ENCODE measurements around the gene MRC1.
A peak's percentile ranks its signal among the peaks of the same experiment; 100 is the strongest.

Gene MRC1

DNA sequence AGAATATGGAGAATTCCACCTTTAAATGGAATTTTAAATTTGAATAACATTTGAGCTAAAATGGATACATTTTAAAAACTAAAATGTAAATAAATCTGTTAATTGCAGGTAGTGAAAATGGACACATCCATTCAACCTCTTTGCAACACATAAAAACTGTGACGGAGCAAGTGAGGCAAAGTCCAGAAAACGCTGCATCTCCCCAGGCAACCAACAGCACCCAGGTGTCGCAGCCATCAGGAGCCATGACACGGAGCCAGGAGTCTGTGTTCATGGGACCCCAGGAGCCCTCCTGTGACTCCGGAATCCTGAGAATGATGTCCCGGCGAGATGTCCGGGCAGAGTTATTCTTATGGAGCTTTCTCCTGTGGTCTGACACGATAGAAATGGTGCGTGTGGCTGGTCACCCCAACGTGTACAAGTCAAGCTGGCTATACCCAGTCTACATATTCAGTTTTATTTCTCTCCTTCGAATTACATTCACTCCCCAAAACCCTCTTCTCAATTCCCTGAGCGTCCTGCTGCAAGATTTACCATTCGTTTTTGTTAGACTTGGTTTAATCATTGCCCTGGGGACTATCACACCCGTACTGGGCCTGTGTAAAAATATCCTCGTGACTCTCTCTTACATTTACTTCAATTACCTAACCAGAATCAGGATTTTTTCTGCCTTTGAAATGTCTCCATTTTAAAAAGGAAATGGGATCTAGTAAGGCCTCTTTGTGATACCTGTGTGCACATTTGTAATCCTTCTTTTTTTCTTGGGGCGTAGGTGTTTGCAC lies 13.1 kb upstream of the MRC1 start:
- no peak for DNase-seq
- ATAC-seq, result no peak

DNA sequence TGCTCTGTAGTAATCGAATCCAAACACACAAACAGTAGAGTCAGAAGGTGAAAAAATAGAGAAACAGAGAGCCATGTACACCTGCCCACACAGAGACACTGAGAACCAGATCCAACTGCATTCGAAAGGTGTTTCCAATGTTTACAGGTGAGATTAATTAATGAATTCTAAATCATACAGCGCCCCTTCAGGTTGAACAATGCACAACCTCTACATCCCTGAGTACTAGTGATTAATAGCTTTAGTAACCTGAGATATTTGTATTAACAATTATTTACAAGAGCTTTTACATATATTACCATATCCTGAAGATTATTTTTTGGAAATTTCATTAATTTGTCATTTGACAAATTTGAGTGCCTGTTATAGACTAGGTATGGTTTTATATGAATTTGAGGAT lies 7.6 kb upstream of the MRC1 start:
- ATAC-seq (no peak), DNase-seq (no peak)

DNA sequence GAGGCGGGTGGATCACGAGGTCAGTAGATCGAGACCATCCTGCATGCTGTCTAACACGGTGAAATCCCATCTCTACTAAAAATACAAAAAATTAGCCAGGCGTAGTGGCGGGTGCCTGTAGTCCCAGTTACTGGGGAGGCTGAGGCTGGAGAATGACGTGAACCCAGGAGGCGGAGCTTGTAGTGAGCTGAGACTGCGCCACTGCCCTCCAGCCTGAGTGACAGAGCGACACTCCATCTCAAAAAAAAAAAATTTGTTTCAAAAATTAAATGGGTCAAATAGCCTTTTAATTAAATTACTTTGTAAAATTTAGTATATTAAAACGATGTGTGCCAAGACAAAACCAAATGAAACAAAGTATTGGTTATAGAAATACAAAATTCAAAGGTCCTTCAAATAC lies 6.8 kb upstream of the MRC1 start:
- ATAC-seq (no peak), DNase-seq (no peak)

DNA sequence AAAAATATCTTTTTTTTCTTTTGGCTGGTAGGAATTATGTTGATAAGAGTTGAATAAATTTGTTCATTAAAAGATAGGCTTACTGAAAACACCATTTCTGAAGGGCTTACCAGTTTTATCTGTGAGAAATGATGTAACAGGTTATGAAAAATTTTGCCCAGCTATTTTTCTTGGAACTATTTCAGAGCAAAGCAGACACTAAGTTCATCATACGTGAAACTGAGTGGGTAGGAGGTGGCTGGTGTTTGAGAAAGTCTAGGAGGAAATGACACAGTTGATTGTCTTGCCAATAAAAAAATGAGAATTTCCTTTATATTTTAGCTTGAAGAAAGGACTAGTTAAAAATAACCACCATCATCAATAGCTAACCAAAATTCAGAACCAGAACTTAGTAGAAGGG lies 6.2 kb upstream of the MRC1 start:
- no peak for DNase-seq

DNA sequence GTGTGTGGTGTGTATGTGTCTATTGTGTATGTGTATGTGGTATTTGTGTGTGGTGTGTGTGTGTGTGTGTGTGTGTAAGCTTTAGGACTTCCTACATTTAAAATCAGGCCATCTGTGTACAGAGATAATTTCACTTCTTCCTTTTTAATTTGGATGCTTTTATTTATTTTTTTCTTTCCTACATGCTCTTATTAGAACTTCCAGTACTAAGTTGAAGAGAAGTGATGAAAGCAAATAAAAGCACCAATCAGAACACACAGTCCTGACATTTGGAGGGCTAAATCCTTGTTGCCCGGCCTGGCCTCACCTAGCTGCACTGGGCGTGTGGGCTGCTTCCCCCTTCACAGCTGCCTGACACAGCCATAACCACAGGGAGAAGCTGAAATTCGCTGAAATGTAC lies 3.8 kb upstream of the MRC1 start:
- ATAC-seq, result no peak
- no peak for DNase-seq

More for the DNA sequence above, 6.2 kb upstream of the MRC1 start:
- peak; percentile 32 for ATAC-seq

DNA sequence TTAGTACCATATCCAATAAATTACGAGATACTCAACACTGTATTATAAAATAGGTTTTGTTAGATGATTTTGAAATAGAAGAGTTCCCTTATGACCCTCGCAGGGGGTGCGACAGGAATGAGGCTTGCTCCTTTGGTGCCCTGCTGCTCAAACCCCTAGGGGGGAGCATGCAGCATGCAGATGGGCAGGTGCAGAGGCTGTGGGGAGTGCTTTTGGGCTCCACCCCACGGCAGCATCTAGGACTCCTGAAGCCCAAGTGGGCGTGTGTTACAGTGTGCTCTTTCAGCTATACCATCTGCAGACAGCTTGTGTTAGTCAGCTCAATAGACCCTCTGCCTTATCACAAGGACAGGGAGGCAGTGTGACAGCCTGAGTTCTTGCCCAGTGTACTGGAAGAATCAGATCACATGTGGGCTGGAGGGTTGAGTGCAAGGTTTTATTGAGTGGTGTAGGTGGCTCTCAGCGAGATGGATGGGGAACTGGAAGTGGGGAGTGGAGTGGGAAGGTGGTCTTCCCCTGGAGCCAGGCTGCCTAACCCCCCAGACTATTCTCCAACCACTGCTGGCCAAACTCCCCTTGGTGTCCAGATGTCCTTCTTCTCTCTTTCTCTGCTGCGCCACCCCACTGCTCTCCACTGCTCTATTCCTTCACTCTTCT lies 3.1 kb upstream of the MRC1 start:
- DNase-seq (peak; percentile 23), ATAC-seq (peak; percentile 72)

DNA sequence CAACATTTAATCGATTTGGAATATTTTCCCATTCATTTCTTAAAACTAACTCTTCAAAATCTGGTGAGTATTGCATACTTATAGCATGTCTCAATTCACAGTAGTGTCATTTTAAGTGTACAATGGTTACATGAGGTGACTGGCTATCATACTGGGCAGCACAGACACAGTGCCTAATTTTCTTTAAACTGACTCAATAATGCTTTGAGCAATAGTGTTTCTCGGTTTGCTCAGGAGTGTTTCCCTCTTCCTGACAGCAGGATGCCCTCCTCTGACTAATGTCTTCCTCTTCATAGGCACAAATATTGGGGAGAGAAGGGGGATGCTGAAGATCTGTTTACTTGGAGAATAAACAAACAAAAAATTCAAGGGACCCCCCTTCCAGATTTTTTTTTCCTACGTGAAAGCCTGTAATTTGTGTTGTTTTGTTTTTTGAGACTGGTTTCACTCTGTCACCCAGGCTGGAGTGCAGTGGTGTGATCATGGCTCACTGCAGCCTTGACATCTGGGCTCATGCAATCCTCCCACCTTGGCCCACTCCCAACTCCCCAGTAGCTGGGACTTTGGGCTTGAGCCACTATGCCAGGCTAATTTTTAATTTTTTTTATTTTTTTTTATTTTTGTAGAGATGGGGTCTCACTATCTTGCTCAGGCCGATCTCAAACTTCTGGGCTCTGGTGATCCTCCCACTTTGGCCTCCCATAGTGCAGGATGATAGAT lies 2.2 kb downstream of the MRC1 start:
- ATAC-seq (no peak), DNase-seq (no peak)

DNA sequence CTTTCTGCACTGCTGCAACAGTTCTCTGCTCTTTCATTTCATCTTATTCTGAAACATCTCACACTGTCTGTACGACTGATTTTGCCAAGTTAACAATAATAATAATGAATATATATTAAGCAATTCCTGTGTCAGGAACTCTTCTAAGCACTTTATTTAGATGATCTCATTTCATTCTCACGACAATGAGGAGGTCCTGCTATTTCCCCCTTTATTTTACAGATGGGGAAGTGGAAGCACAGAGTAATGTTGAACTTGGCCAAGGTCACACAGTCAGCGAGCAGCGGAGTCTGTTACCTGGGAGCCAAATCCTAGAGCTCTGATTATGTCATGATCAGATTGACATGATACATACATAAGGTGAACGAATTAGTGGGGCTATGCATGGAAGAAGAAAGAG lies 5.8 kb downstream of the MRC1 start:
- ATAC-seq, result no peak
- DNase-seq, result no peak

DNA sequence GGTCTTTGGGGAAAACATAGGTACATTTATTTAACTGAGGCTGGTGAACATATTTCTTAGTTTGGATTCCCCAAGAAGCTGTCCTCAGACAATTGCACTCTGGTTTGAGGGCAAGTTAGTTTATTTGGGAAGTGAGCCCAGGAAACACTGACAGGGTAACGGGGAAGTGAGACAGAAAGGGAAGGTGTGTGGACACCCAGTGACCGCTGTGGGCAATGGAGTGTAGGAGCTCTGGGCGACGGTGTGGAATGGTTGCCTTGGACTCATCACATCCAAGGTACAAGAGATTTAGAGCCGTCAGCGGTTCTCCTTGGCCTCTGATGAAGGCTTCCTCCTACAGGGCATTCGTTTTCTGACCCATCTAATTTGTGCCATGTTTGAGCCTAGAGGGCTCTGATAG lies 7.1 kb downstream of the MRC1 start:
- ATAC-seq, result no peak
- no peak for DNase-seq

DNA sequence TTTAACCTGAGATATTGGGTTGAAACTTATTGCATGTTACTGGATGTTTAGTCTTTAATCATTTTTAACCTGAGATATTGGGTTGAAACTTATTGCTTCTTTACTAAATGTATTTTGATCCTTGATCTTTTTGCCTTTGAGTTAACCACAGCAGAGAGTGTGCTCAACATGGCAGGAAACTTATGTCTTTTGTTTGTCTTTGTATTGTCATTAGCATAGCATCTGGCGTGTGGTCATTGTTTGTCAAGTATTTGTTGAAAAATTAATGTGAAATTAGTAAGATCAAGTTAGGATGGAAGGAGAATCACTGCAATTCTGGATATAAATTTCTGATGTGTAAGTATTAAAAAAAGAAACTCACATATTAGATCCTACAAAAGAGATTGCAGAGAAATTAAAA lies 8.2 kb downstream of the MRC1 start:
- no peak for DNase-seq
- ATAC-seq, result no peak

DNA sequence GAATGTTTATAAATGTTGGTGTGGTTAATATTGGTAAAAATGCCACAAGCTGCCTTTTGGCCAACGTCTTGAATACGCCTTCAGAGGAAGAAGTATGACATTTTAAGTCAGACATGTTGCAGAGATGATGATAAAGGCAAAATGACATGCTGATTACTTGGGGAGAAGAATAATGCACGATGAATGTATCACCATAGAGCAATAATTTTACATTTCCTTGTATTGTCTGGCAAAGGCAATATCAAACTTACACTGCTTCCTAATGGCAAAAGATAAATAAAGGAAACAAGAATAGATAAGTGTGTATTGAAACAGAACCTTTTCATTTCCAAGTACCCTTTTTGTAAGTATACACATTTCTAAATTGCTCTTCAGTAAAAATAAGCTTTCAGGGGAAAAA lies 8.6 kb downstream of the MRC1 start:
- no peak for ATAC-seq
- DNase-seq, result no peak

DNA sequence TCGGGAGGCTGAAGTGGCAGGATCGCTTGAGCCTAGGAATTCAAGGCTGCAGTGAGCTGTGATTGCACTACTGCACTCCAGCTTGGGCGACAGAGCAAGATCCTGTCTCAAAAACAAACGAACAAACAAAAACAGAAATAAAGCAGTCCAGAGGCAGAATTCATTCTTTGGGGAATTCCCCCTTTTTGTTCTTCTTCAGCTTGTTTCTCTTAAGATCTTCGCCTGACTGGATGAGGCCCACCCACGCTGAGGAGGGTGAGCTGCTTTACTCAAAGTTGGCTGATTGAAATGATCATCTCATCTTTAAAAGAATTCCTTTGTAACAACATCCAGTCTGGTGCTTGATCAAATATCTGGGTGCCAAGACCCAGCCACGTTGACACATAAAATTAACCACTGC lies 10.7 kb downstream of the MRC1 start:
- ATAC-seq (no peak), DNase-seq (no peak)

DNA sequence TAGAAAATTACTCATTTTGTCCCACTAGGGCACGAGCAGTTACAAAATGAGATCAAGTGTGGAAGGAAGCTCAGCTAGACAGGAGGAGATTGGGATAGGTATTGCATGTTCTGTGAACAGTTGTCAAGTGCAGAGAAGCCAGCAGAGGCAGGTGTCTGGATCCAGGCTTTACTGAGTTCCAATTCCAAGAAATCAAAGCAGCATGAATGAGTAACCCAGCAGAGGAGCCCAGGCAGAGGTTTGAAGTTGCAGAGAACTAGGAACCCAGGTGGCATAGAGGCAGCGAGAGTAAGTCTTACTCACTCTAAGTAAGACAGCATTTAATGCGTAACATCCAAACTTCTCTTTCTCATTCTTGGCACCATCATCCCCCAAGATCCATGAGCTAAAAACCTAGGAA lies 11.8 kb downstream of the MRC1 start:
- DNase-seq (no peak), ATAC-seq (no peak)

DNA sequence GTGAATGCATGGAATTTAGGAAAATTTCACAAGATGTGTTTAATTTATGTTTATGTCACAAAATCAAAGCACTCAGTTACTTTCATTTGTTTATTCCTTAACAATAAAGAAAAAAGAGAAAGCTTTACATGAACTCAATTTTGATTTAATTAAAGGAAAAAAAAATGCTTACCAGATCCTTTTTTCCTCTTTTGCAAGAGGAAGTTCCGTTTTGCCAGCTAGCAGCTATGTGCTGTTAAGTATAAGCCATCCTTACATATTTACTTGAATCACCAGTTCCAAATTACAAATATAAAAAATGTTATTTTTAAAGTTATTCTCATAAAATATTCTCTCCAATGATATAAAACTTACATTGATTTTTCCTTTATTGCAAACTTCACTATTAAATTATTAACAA lies 12.7 kb downstream of the MRC1 start:
- DNase-seq (no peak), ATAC-seq (no peak)

DNA sequence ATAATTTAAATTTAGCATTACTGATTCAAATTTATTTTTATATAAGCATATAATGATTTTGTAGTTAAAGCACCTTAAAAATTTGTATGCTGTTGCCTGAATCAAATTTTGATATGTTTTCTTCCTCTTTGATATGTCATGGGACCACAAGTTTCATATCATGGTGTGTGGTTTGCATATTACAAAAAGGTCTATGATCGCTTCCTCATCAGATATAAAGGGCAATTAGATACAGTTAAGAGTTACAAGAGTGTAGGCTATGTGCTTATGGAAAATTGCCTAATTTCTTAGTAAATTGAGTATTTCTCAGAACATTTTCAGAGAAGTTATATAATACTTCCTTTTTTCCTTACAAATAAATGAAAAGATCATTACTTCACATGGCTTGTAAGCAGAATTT lies 22.2 kb downstream of the MRC1 start:
- no peak for ATAC-seq
- no peak for DNase-seq

DNA sequence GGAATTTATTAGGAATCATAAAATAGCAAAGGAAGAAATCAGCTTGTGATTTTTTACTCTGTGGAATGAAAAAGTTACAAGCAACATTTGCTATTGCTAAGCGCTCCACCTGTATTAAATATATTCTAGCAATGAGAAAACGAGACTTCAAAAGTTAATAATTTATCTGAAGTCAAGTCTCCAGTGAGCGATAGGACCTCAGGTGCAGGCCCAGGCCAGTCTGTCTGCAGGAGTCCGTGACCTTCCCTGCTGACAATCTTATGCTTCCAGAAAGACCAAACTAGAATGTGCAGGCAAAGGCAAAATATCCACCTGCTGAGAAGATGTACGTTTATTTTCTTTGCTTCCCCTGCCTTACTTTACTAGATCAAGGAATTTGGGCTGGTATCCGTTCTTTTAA lies 22.7 kb downstream of the MRC1 start:
- DNase-seq (no peak), ATAC-seq (no peak)

DNA sequence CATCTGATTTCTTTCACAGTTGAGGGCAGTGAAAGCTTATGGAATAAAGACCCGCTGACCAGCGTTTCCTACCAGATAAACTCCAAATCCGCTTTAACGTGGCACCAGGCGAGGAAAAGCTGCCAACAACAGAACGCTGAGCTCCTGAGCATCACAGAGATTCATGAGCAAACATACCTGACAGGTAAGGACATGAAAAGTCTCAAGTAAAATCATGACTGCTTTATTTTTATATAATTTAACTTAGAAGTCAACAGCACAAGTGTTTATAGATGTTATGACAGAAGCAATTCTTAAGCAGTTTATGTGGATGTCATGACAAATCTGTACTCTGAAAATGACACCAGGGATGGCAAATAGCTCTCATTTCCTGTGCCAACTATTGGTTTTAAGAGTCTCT lies 24.5 kb downstream of the MRC1 start:
- DNase-seq, result no peak
- ATAC-seq, result no peak

DNA sequence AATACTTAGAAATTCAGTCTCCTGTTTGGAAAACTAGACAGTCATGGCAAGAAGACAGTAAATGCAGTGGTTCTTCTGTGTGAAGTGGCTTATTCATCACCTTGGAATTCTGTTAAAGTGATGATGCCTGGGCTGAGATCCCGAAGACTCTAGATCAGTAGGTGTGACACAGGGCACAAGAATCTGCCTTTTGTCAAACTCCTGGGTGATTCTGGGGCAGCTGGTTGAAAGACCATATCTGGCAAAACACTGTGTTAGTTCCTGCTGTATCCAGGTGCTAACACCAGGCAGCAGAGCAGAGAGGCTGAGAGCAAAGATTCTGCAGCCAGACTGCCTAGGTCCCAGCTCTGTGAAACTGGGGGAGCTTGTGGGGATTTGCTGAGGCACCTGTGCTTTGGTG lies 26.5 kb downstream of the MRC1 start:
- ATAC-seq (no peak), DNase-seq (no peak)

DNA sequence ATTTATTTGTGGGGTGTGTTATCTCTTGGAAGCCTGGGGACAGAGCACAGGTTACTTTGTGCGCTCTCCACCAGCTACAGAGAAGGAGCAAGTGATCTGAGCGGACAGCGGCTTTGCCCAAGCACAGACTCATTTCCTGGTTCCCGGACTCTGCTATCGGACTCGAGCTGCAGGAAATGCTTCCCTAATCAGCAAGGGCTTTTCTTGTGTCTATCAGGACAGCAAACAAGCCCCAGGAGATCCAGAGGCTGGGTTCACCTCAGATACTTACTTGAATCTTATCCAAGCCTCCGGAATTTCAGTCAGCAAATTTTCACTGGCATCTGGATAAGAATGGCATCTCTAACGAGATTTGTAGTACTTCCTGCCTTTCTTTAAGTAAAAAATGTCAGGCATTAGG lies 27.8 kb downstream of the MRC1 start:
- no peak for ATAC-seq
- DNase-seq, result no peak

DNA sequence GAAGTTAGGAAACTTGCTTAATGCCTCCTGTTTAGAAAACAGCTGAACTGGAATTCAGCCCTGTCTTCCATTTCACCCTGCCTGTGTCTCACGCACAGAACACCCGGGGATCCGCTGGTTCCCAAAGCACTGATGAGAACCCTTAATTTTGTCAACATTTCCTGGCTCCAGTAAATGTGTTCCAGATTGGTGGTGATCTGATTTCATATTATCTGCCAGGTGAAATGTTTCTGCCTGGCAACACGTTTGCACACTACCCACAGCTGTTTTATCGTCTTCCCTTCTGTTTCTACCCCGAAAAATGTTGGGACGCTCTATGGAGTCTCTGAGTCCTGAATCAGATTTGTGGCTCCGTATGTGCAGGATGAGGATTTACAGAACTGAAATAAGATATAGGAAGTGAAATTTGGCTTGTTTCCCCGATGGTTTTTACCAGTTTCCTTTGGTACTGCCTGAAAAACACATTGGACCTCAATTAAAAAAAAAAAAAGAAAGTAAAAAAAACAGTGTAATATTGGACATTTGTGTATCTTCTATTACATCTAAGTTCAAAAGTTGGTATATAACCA lies 29.0 kb downstream of the MRC1 start:
- DNase-seq (no peak), ATAC-seq (no peak)

DNA sequence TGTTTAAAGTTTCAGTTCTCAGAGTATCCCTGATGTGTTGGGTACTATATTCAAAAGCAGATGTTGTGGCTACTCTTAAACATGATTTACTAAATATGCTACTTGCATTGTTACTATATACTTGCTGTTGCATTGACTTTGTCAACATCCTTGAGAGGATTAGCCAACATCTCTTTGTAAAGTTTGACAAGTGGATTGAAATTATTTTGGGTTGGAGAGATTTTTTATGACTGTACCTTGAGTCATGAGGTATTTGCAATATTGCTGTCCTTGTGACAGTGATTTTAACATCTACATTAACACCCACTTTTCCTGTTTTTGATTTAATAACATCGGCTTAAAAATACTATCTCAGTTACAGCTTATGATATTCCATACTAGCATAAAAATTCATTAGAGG lies 31.9 kb downstream of the MRC1 start:
- DNase-seq, result no peak
- ATAC-seq, result no peak

DNA sequence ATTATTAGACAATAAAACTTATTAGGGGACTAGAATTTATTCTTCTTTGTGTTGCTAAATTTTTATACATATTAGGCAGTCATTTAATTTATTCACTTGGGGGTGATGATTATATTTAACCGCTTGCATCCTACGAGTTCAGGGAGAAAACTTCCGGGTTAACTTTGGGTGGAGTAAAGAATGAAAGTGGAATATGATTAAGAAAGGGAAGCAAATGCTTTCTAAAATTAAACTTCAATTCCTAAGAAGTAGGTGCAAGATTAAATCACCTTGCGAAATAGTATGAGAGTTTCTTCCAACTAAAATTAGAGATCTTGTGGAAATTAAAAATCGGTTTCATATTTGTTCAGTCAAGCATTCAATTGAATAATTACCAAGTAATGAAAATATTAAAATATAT lies 33.5 kb downstream of the MRC1 start:
- DNase-seq, result no peak
- ATAC-seq, result no peak

DNA sequence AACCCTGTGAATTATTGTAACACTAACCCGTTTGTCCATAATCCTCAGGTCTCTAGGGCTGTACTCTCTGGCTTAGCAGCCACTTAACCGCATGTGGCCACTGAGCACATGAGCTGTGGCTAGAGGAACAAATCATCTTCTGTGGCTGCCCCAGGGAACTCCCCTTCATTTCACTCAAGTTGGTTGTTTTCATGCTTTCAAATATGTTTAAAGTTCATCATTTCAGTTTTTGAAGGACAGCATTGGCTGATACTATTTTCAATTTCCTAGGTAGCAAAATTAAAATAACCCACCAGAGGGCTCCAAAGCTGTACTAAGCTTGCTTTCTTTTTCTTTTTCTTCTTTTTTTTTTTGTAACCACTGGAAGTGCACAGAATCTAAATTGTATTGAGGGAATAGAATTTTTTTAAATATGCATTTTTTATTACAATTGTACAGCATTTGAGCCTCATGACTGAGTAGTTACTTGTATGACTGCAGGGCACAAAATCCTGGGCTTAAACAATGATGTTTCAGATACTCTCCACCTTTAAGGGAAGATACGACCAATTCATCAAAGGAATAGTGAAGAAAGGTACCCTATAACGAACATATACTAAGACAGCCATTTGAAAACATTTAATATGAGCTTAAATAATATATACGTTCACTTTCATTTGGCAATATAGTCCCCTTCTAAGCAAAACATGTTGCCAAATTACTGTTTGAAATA lies 38.6 kb downstream of the MRC1 start:
- ATAC-seq, result no peak
- DNase-seq, result no peak
